Stimulated activated naive CD8-positive, alpha-beta T cell treated with anti-CD3 and anti-CD28 coated beads, Interleukin-15, Interleukin-2, amounts not matched to agents 100 ng/mL and 50 ng/mL, for 24 hours (primary cell): ENCODE data around the gene POLR2A.

Source experiments
- H3K27ac Mint-ChIP-seq: one replicate; pipeline ENCODE4 v1.8.0; 2021; ENCODE audit warnings: mild to moderate bottlenecking, mixed read lengths
- H3K27me3 Mint-ChIP-seq: one replicate; pipeline ENCODE4 v1.8.0; 2021; ENCODE audit warnings: mixed read lengths
- H3K36me3 Mint-ChIP-seq: one replicate; pipeline ENCODE4 v1.8.0; 2021; ENCODE audit warnings: low read depth, mixed read lengths
- H3K4me1 Mint-ChIP-seq: one replicate; pipeline ENCODE4 v1.8.0; 2021; ENCODE audit warnings: low read depth, mixed read lengths
- H3K4me3 Mint-ChIP-seq: one replicate; pipeline ENCODE4 v1.8.0; 2021; ENCODE audit warnings: mild to moderate bottlenecking, mixed read lengths
- H3K9me3 Mint-ChIP-seq: one replicate; pipeline ENCODE4 v1.8.0; 2021; ENCODE audit warnings: mixed read lengths

POLR2A gene

DNA sequence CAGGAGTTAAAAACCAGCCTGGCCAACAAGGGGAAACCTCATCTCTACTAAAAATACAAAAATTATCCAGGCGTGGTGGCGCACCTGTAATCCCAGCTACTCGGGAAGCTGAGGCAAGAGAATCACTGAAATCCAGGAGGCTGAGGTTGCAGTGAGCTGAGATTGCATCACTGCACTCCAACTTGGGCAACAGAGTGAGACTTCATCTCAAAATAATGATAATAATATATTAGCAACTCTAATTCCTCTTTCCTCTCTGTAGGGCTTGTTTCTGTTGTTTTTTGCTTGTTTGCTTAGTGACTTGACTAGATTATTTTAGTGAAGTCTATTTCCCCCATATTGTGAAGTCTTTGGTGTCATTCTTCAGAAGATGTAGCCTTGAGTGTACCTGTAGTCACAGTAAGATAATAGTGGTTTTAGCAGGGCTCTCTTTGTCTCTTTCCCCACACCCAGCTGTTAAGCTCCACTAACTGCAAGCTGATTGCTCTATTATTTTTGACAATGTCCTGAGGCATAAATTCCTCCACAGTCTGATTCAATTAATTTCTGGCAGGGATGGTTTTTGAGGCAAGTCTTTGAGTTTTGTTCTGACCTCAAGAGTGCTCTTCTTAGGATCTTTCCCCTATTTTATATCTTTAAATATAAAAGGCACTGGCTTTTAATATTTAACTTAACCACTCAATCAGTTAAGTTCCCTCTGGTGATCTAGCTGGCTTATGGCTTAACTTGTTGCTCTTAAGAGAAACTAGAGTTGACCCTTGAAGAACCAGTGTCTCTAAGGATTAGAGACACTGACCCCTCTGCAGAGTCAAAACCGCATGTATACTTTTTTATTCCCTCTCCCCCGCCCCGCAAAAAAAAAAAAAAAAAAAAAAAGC is 46.1 kb downstream of the POLR2A start:
- no peak overlapping the region for H3K4me3 Mint-ChIP-seq
- H3K27me3 Mint-ChIP-seq: no peaks in the 10 kb centered on the region
- peaks cover 3% of the 10 kb centered on the region for H3K36me3 Mint-ChIP-seq
- H3K9me3 Mint-ChIP-seq: peaks cover 8% of the 10 kb centered on the region
- H3K4me1 Mint-ChIP-seq: no peaks in the 10 kb centered on the region
- no peak overlapping the region for H3K27ac Mint-ChIP-seq

DNA sequence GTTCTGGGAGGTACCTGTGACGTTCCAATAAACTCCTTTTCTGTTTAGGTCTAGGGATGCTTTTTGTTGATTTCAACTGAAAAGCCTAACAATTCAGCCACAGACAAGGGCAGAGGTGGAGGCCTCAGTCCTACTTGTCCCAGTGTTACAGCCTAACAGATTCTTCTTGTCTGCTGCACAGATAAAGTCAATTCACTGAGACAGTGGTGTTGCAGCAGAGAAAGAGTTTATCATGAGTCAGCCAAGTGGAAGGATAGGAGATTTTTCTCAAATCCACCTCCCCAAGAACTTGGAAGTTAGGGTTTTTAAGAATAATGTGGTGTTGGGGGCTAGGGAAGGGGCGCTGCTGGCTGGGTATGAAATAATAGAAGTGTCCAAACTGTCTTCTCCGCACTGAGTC is 53.9 kb downstream of the POLR2A start:
- Mint-ChIP-seq H3K4me1 (no peaks in the 10 kb centered on the region), H3K27me3 (no peaks in the 10 kb centered on the region), H3K27ac (no peak overlapping the region), H3K9me3 (no peaks in the 10 kb centered on the region), H3K4me3 (no peak overlapping the region), H3K36me3 (no peaks in the 10 kb centered on the region)

DNA sequence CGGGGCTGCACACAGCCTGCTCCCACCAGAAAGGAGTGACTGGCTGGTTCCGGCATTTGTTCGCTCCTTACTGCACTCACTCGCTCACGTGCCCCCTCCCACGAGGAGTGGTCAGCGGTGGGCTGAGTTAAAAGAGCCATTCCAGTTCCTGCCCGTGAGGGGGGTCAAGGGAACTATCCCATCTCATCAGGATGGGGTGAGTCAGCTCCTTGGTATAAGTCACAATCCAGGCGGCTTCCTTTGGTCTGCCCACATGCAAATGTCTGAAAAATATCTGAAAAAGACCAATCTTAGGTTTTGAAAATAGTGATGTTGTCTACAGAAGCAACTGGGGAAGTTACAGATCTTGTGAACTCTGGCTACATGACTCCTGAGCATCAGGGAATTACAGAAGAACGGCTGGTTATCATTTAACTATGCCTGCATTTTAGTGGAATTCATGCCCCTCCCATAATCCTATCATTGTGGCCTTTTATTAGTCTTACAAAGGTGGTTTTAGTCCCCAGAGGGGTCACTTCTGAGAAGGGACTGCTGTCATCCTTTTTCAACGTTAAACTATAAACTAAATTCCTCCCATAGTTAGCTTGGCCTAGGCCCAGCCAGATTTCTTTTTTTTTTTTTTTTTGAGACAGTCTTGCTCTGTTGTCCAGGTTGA is 54.9 kb downstream of the POLR2A start:
- H3K4me3 Mint-ChIP-seq: no peak overlapping the region

DNA sequence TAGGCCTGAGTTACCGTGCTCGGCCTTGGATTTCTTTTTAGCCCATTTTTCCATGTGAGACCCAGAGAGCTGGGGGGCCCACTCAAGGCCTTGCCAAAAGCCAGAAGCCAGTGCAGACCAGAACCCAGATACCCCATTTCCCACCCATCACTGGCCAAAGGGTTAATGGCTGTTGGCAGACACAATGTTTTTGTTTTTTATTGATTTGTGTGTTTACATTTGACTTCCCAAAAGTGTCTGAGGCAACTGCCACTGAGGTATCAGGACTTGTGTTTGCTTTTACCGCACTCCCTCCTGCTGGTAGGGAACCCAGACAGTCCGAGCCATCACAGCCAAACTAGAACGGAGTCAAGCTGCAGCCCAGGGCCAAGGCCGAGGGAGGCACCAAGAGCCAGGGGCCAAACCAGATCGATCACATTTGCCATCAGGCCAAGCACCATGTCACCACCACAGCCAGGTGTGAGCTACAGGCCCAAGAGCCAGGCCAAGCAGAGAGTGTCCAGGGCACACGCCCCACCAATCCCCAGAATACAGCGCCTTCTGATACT is 57.0 kb downstream of the POLR2A start:
- no peak overlapping the region for H3K4me3 Mint-ChIP-seq
- no peaks in the 10 kb centered on the region for H3K9me3 Mint-ChIP-seq
- H3K27me3 Mint-ChIP-seq: no peaks in the 10 kb centered on the region
- H3K4me1 Mint-ChIP-seq: no peaks in the 10 kb centered on the region
- no peaks in the 10 kb centered on the region for H3K36me3 Mint-ChIP-seq
- H3K27ac Mint-ChIP-seq: no peak overlapping the region

More for the DNA sequence above, 54.9 kb downstream of the POLR2A start:
- no peaks in the 10 kb centered on the region for H3K36me3 Mint-ChIP-seq
- H3K27me3 Mint-ChIP-seq: no peaks in the 10 kb centered on the region
- no peak overlapping the region for H3K27ac Mint-ChIP-seq
- no peaks in the 10 kb centered on the region for H3K9me3 Mint-ChIP-seq
- no peaks in the 10 kb centered on the region for H3K4me1 Mint-ChIP-seq

DNA sequence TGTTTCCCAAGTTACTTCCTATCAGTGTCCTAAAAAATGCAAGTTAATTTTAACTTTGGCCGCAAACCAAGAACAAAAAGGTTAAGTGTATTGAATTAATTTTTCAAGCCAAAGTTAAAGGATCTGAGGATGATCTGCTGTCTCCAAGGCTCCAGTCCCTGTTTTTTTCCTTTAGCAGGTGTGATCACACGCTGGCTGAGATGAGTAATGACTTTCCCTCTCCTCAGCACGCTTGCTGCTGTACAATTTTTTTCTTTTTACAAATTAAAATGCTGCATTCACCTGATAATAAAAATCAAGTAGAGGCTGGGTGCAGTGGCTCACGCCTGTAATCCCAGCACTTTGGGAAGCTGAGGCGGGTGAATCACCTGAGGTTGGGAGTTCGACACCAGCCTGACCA is 60.7 kb downstream of the POLR2A start:
- Mint-ChIP-seq H3K4me1 (peaks cover 20% of the 10 kb centered on the region), H3K27me3 (no peaks in the 10 kb centered on the region), H3K9me3 (no peaks in the 10 kb centered on the region), H3K4me3 (no peak overlapping the region), H3K27ac (no peak overlapping the region), H3K36me3 (no peaks in the 10 kb centered on the region)

DNA sequence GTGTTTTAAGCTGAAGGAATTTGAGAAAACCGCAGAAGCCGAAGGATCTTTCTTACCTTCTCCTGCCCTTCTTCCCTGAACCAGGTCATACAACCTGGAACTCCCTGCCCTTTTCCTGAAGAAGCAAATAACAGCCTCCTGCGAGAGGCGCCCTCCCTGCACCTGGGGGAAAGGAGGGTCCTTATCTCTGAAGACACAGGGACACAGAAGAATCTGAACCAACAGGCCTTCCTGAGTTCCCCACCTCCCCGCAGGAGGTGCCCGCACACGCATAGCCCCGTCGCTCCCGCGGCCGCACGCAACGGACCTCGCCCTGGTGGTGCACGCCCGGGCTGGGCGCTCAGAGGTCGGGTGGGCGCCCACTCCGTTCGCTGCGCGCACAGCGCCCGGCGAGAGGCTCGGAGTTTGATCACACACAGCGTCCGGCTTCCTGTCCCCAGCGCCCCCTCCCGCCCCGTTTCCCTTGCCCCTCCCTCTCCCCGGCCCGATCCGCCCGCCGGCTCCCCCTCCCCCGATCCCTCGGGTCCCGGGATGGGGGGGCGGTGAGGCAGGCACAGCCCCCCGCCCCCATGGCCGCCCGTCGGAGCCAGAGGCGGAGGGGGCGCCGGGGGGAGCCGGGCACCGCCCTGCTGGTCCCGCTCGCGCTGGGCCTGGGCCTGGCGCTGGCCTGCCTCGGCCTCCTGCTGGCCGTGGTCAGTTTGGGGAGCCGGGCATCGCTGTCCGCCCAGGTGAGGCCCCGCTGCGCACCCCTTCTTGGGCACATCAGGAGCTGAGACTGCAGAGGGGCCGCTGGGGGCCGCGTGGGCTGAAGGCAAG is 64.6 kb downstream of the POLR2A start, which contains the start of gene TNFSF12:
TSS of gene TNFSF12 (plus strand) at position 474 of the 816 bp plus-strand sequence. CDS start at position 570, 96 bp downstream.
- H3K9me3 Mint-ChIP-seq: no peaks in the 10 kb centered on the region
- peaks cover 59% of the 10 kb centered on the region for H3K4me1 Mint-ChIP-seq
- peaks cover 4% of the 10 kb centered on the region for H3K36me3 Mint-ChIP-seq
- H3K27me3 Mint-ChIP-seq: no peaks in the 10 kb centered on the region
- peak within 1 kb of the TSS; percentile 80 for H3K4me3 Mint-ChIP-seq
- H3K27ac Mint-ChIP-seq: peak within 1 kb of the TSS; percentile 72
